ENCODE measurements around the gene TNFAIP6. TPM values are rescaled to one million over a fixed set of nuclear protein-coding genes. Genes with fewer than 3 reads are reported as not detected.

Gene TNFAIP6
- total RNA-seq, 1 donor from 2014 or later: not detected

DNA sequence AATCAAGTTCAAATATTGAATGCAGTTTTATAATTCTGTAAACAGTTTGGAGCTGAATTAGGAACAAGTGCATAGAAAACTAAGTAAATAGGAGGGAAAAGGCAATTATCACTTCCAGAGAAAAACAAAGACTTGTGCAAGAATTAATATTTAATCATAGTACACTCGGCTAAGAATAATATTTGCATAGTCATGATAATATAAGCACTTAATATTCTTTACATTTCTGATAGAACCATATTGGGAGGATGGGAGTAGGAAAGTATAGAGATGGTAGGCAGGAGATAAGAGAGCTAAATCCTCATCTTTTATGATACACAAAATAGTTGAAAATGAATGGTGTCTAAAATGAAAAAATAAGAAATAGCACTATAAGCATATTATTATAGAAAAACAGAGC is 27.4 kb upstream of the TNFAIP6 start:
- TF ChIP-seq, protein P1, sequence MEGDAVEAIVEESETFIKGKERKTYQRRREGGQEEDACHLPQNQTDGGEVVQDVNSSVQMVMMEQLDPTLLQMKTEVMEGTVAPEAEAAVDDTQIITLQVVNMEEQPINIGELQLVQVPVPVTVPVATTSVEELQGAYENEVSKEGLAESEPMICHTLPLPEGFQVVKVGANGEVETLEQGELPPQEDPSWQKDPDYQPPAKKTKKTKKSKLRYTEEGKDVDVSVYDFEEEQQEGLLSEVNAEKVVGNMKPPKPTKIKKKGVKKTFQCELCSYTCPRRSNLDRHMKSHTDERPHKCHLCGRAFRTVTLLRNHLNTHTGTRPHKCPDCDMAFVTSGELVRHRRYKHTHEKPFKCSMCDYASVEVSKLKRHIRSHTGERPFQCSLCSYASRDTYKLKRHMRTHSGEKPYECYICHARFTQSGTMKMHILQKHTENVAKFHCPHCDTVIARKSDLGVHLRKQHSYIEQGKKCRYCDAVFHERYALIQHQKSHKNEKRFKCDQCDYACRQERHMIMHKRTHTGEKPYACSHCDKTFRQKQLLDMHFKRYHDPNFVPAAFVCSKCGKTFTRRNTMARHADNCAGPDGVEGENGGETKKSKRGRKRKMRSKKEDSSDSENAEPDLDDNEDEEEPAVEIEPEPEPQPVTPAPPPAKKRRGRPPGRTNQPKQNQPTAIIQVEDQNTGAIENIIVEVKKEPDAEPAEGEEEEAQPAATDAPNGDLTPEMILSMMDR (IDR thresholded peaks at IDR 0.05): no peak
- Mint-ChIP-seq H3K27me3 (ENCODE audit: unreplicated experiment) (no peaks in the 10 kb centered on the region), H3K36me3 (ENCODE audit: unreplicated experiment) (peaks cover 7% of the 10 kb centered on the region), H3K4me3 (ENCODE audit: unreplicated experiment) (no peak overlapping the region), H3K4me1 (ENCODE audit: unreplicated experiment) (peaks cover 17% of the 10 kb centered on the region), H3K9me3 (ENCODE audit: unreplicated experiment) (peaks cover 12% of the 10 kb centered on the region), H3K27ac (ENCODE audit: unreplicated experiment) (no peak overlapping the region)
- DNase-seq (ENCODE audit: extremely low spot score, unreplicated experiment): no peak

DNA sequence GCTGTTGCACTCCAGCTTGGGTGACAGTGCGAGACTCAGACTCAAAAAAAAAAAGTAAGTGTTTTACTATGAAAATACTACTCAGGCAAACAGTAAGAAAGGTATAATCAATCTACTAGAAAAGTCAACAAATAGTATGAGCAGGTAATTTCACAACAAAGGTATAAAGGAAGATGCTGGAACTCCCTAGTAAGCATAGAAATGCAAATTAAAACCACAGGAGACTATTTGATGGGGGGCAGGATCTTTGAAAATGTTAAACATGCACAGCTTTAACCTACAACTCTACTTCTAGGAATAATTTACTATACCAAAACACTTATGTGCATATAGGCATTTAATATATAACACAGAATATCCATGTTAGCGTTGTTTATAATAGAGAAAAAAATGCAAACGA is 24.3 kb upstream of the TNFAIP6 start:
- H3K4me3 Mint-ChIP-seq (ENCODE audit: unreplicated experiment): no peak overlapping the region
- H3K27ac Mint-ChIP-seq (ENCODE audit: unreplicated experiment): peak overlapping the region; percentile 21
- H3K27me3 Mint-ChIP-seq (ENCODE audit: unreplicated experiment): no peaks in the 10 kb centered on the region
- TF ChIP-seq, protein P1 (IDR thresholded peaks at IDR 0.05): no peak
- peaks cover 12% of the 10 kb centered on the region for H3K9me3 Mint-ChIP-seq (ENCODE audit: unreplicated experiment)
- peaks cover 7% of the 10 kb centered on the region for H3K36me3 Mint-ChIP-seq (ENCODE audit: unreplicated experiment)
- DNase-seq (ENCODE audit: extremely low spot score, unreplicated experiment): no peak
- H3K4me1 Mint-ChIP-seq (ENCODE audit: unreplicated experiment): peaks cover 23% of the 10 kb centered on the region

DNA sequence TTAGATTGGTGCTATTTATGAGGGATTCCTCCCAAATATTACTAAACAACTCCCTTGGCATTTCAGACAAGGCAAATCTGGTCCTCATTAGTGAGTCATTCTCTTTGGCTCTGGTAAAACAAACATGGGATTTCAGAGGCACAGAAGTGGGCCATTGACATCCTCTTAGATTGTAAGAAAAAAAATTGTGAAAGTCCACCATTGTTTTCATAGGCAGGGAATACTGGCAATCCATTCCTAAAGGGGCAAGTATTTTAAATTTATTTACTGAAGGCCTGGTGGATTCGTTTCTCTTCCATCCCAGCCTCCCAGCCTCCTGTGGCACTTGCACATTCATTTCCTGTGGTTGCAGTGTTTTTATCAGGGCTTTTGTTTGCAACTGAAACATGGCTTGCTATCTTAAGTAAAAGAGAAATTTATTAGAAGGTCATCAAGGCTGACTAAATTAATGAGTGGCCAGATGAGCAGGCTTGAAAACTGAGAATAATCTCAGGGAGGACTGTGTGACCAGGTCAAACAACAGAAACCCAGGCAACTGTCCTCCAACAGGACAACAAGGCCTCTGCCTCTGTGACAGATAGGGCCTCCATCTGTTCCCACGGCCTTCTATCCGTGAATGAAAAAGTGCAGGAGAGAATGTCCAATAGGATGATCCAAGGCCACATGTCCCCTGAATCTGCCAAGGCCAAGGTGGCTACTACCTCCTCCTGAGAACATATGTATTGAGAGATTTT is 23.1 kb upstream of the TNFAIP6 start:
- H3K36me3 Mint-ChIP-seq (ENCODE audit: unreplicated experiment): peaks cover 7% of the 10 kb centered on the region
- H3K9me3 Mint-ChIP-seq (ENCODE audit: unreplicated experiment): peaks cover 12% of the 10 kb centered on the region
- DNase-seq (ENCODE audit: extremely low spot score, unreplicated experiment): no peak
- TF ChIP-seq, protein P1 (IDR thresholded peaks at IDR 0.05): no peak
- H3K4me1 Mint-ChIP-seq (ENCODE audit: unreplicated experiment): peaks cover 32% of the 10 kb centered on the region
- peak overlapping the region; percentile 83 for H3K27ac Mint-ChIP-seq (ENCODE audit: unreplicated experiment)
- H3K4me3 Mint-ChIP-seq (ENCODE audit: unreplicated experiment): no peak overlapping the region
- no peaks in the 10 kb centered on the region for H3K27me3 Mint-ChIP-seq (ENCODE audit: unreplicated experiment)

DNA sequence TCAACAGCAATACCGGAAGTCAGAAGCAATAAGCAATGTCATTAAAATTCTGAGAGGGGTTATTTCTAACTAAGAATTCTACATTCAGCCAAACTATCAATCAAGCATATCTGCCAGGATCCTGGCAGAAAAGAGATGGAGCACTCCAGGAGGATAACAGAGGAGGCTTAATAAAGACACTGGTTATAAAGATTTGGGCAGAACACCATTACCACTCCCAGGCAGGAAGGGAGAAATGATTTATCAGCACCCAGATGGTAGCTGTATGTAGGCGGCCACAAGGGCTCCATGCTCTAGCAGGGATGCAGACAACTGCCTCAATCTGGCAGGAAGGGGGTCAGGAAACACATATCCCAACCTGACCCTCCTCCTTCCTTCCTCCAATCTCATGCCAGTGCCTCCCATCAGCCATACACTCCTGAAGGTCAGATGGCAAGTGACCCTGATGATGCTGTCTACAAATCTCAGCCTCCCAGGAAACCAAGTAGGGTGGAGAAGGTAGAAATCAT is 20.5 kb upstream of the TNFAIP6 start:
- Mint-ChIP-seq H3K9me3 (ENCODE audit: unreplicated experiment) (peaks cover 11% of the 10 kb centered on the region), H3K27me3 (ENCODE audit: unreplicated experiment) (no peaks in the 10 kb centered on the region), H3K4me1 (ENCODE audit: unreplicated experiment) (peaks cover 35% of the 10 kb centered on the region), H3K27ac (ENCODE audit: unreplicated experiment) (no peak overlapping the region), H3K36me3 (ENCODE audit: unreplicated experiment) (no peaks in the 10 kb centered on the region), H3K4me3 (ENCODE audit: unreplicated experiment) (no peak overlapping the region)
- no peak for DNase-seq (ENCODE audit: extremely low spot score, unreplicated experiment)
- TF ChIP-seq, protein P1 (IDR thresholded peaks at IDR 0.05): no peak

DNA sequence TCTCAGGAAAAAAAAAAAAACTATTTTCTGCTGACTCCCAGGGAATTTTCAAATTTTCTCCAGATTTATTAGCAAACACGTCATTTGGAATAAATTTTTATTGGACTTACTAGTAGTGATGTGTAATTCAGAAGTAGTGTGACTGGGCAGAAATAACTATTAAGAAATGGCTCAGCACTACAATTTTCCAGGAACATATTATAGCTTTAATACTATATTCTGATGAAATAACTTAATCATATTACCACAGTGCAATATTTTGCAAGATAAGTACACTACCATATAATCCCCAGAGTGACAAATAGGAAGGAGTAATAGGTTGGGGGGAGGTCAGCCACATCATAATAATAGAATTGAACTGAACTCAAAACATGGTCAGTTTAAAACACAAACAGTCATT is 19.7 kb upstream of the TNFAIP6 start:
- Mint-ChIP-seq H3K9me3 (ENCODE audit: unreplicated experiment) (peaks cover 12% of the 10 kb centered on the region), H3K4me1 (ENCODE audit: unreplicated experiment) (peaks cover 35% of the 10 kb centered on the region), H3K27ac (ENCODE audit: unreplicated experiment) (peak overlapping the region; percentile 19), H3K36me3 (ENCODE audit: unreplicated experiment) (no peaks in the 10 kb centered on the region), H3K27me3 (ENCODE audit: unreplicated experiment) (no peaks in the 10 kb centered on the region), H3K4me3 (ENCODE audit: unreplicated experiment) (no peak overlapping the region)
- TF ChIP-seq, protein P1 (IDR thresholded peaks at IDR 0.05): no peak
- DNase-seq (ENCODE audit: extremely low spot score, unreplicated experiment): no peak

Measured in osteocyte (in vitro differentiated cells).